GM18505 (cell line): ENCODE data around the gene SLC34A3.

ENCODE experiments used
- ATAC-seq: cut with Tn5 transposase; IDR thresholded peaks from one replicate; pipeline ENCODE4 v1.9.1; 2021; ENCODE audit not compliant: unreplicated experiment
- POLR2A ChIP-seq: IDR thresholded peaks from 4 replicates; pipeline ENCODE4 v1.6.1; 2011; ENCODE audit warnings: borderline replicate concordance; ENCODE audit not compliant: insufficient read depth, insufficient read length; ENCODE audit errors: extremely low read depth

SLC34A3 gene

GRCh38 chr9:137216188-137216965 is 14.3 kb upstream of the SLC34A3 start:
- TF ChIP-seq POLR2A = no peak
- no peak for ATAC-seq

- ATAC-seq = no peak
- no peak for TF ChIP-seq POLR2A
Observed at GRCh38 chr9:137217276-137218211, 13.2 kb upstream of the SLC34A3 start.

- no peak for ATAC-seq
- TF ChIP-seq POLR2A = no peak
Observed at GRCh38 chr9:137218212-137218753, 12.4 kb upstream of the SLC34A3 start.

- ATAC-seq = no peak
Observed at GRCh38 chr9:137218754-137219271, 11.9 kb upstream of the SLC34A3 start.

GRCh38 chr9:137219757-137220316 is 10.9 kb upstream of the SLC34A3 start:
- no peak for ATAC-seq
- no peak for TF ChIP-seq POLR2A

More at GRCh38 chr9:137218754-137219271, 11.9 kb upstream of the SLC34A3 start:
- TF ChIP-seq POLR2A = no peak

GRCh38 chr9:137220317-137221094 is 10.2 kb upstream of the SLC34A3 start:
- no peak for TF ChIP-seq POLR2A
- ATAC-seq = no peak

- no peak for TF ChIP-seq POLR2A
- no peak for ATAC-seq
Observed at GRCh38 chr9:137221095-137221505, 9.6 kb upstream of the SLC34A3 start.

GRCh38 chr9:137221506-137222111 is 9.1 kb upstream of the SLC34A3 start:
- no peak for ATAC-seq
- no peak for TF ChIP-seq POLR2A

- TF ChIP-seq POLR2A = no peak
- ATAC-seq = peak; percentile 1
Observed at GRCh38 chr9:137222190-137223077, 8.3 kb upstream of the SLC34A3 start, which contains the start of gene RNF208. Gene RNF208, minus strand, starts transcription at chr9:137222240. Its CDS starts 1,028 bp downstream, at chr9:137221212.

- TF ChIP-seq POLR2A = peak; percentile 92
- ATAC-seq = peak; percentile 57
Observed at GRCh38 chr9:137223078-137223970, 7.4 kb upstream of the SLC34A3 start.
